Measurements from ENCODE around the gene CXorf49.
"Not testable (repeated sequence)": the region's sequence is repeated elsewhere in the genome, so short reads cannot be mapped to it uniquely, and the experiment has no call there.

DNA sequence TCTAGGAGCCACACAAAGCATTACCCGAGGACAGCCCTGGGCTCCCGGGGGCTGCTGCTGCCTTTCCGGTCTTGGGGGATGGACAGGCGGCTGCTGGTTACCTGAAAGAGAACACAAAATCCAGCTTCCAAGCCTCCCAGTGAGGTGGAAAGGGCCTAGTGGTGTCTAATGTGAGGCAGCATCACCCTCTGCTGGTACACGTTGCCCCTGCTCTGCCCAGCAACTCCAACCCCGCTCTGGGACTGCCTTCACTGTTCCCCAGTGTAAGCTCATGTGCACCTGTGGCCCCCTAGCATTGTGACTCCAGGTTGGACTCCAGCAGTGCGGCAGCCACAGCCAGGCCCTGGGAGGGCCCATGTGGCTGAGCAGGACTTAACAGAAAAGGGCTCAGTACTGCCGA, 2.5 kb downstream of the CXorf49 start:
- TF ChIP-seq, protein P1, sequence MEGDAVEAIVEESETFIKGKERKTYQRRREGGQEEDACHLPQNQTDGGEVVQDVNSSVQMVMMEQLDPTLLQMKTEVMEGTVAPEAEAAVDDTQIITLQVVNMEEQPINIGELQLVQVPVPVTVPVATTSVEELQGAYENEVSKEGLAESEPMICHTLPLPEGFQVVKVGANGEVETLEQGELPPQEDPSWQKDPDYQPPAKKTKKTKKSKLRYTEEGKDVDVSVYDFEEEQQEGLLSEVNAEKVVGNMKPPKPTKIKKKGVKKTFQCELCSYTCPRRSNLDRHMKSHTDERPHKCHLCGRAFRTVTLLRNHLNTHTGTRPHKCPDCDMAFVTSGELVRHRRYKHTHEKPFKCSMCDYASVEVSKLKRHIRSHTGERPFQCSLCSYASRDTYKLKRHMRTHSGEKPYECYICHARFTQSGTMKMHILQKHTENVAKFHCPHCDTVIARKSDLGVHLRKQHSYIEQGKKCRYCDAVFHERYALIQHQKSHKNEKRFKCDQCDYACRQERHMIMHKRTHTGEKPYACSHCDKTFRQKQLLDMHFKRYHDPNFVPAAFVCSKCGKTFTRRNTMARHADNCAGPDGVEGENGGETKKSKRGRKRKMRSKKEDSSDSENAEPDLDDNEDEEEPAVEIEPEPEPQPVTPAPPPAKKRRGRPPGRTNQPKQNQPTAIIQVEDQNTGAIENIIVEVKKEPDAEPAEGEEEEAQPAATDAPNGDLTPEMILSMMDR (IDR thresholded peaks at IDR 0.05), result not testable (repeated sequence)
- TF ChIP-seq POLR2A, POLR2AphosphoS5, EP300 (IDR thresholded peaks at IDR 0.05): not testable (repeated sequence)
